ENCODE measurements around the gene PFKL. TPM values are rescaled to one million over a fixed set of nuclear protein-coding genes. Genes with fewer than 3 reads are reported as not detected.

PFKL gene
- polyA plus RNA-seq, 1 donor (not counting 4 experiments of a cell fraction or from before 2014, with no cell fraction given) = 46.6 TPM

GRCh38 chr21:44354001-44354405, 54.1 kb downstream of the PFKL start:
- H3K36me3 ChIP-seq (ENCODE audit: control insufficient read depth in 2 of 2, extremely low read depth in 1 of 2, insufficient read depth in 2 of 2, low read length in 2 of 2) = no peaks in the 10 kb centered on the region
- peaks cover 37% of the 10 kb centered on the region for H3K27me3 ChIP-seq (ENCODE audit: control insufficient read depth, extremely low read depth, insufficient read depth, low read length)

GRCh38 chr21:44354775-44355771, 55.2 kb downstream of the PFKL start:
- Histone ChIP-seq H3K4me3 (ENCODE audit: control insufficient read depth in 2 of 3, extremely low read depth in 1 of 3, insufficient read depth in 2 of 3, low read depth in 1 of 3, low read length in 3 of 3) (no peak overlapping the region), H3K9me1 (ENCODE audit: control insufficient read depth, extremely low read depth, insufficient read depth, low read length) (no peaks in the 10 kb centered on the region), H3K9me3 (ENCODE audit: control insufficient read depth, low read depth, low read length) (no peaks in the 10 kb centered on the region), H3K27me3 (ENCODE audit: control insufficient read depth, extremely low read depth, insufficient read depth, low read length) (peaks cover 26% of the 10 kb centered on the region), H3K4me1 (ENCODE audit: control insufficient read depth, extremely low read depth, insufficient read depth, low read length) (no peaks in the 10 kb centered on the region), H3K4me2 (ENCODE audit: control insufficient read depth, extremely low read depth, insufficient read depth, low read depth, low read length) (no peak overlapping the region), H3K27ac (ENCODE audit: control insufficient read depth, insufficient read depth, low read length) (no peak overlapping the region), H3K36me3 (ENCODE audit: control insufficient read depth in 2 of 2, extremely low read depth in 1 of 2, insufficient read depth in 2 of 2, low read length in 2 of 2) (no peaks in the 10 kb centered on the region), H3K9ac (ENCODE audit: control insufficient read depth, extremely low read depth, insufficient read depth, low read length) (no peak overlapping the region), H2AFZ (ENCODE audit: control insufficient read depth, low read length) (no peak overlapping the region), H4K20me1 (ENCODE audit: control insufficient read depth, extremely low read depth, insufficient read depth, low read length) (no peaks in the 10 kb centered on the region), H3K79me2 (ENCODE audit: control insufficient read depth, insufficient read depth, low read length) (no peaks in the 10 kb centered on the region)
- DNase-seq (ENCODE audit: low read depth, low spot score) (no peak), FAIRE-seq (no peak)
- dilution Hi-C loops (cut with MboI; ENCODE audit: extremely low pct_ligation_motif_present, low sequenced_read_pairs) = no loop called here
- no peak for TF ChIP-seq CTCF (optimal IDR thresholded peaks at IDR 0.05 in 1 of 3, IDR thresholded peaks at IDR 0.05 in 1 of 3, conservative IDR thresholded peaks at IDR 0.05 in 1 of 3; ENCODE audit: extremely low read depth in 1 of 3, insufficient read depth in 2 of 3, low read length in 3 of 3)

More at GRCh38 chr21:44354001-44354405, 54.1 kb downstream of the PFKL start:
- FAIRE-seq (no peak), DNase-seq (ENCODE audit: low read depth, low spot score) (no peak)
- Histone ChIP-seq H2AFZ (ENCODE audit: control insufficient read depth, low read length) (no peak overlapping the region), H4K20me1 (ENCODE audit: control insufficient read depth, extremely low read depth, insufficient read depth, low read length) (no peaks in the 10 kb centered on the region), H3K9me1 (ENCODE audit: control insufficient read depth, extremely low read depth, insufficient read depth, low read length) (no peaks in the 10 kb centered on the region), H3K4me3 (ENCODE audit: control insufficient read depth in 2 of 3, extremely low read depth in 1 of 3, insufficient read depth in 2 of 3, low read depth in 1 of 3, low read length in 3 of 3) (no peak overlapping the region), H3K9ac (ENCODE audit: control insufficient read depth, extremely low read depth, insufficient read depth, low read length) (no peak overlapping the region), H3K9me3 (ENCODE audit: control insufficient read depth, low read depth, low read length) (no peaks in the 10 kb centered on the region), H3K27ac (ENCODE audit: control insufficient read depth, insufficient read depth, low read length) (no peak overlapping the region), H3K4me1 (ENCODE audit: control insufficient read depth, extremely low read depth, insufficient read depth, low read length) (no peaks in the 10 kb centered on the region), H3K4me2 (ENCODE audit: control insufficient read depth, extremely low read depth, insufficient read depth, low read depth, low read length) (no peak overlapping the region), H3K79me2 (ENCODE audit: control insufficient read depth, insufficient read depth, low read length) (no peaks in the 10 kb centered on the region)
- TF ChIP-seq CTCF (optimal IDR thresholded peaks at IDR 0.05 in 1 of 3, IDR thresholded peaks at IDR 0.05 in 1 of 3, conservative IDR thresholded peaks at IDR 0.05 in 1 of 3; ENCODE audit: extremely low read depth in 1 of 3, insufficient read depth in 2 of 3, low read length in 3 of 3) = no peak
- no peak for TF ChIP-seq EZH2 (IDR thresholded peaks at IDR 0.05; ENCODE audit: low read length)
- dilution Hi-C loops (cut with MboI; ENCODE audit: extremely low pct_ligation_motif_present, low sequenced_read_pairs) = no loop called here

Data from keratinocyte (primary cell).